Omental fat pad (tissue), 4 donors: ENCODE data around the gene CYTH3. TPM values are rescaled to one million over a fixed set of nuclear protein-coding genes. Genes with fewer than 3 reads are reported as not detected.

Experiments used
- ATAC-seq: fragments of 150-250 bp; one replicate; pipeline ENCODE4 v1.9.1; 2016; ENCODE audit warnings: mild to moderate bottlenecking, moderate library complexity; ENCODE audit not compliant: low FRiP score
- DNase-seq: peaks from one replicate; pipeline ENCODE4 v3.0.0-alpha.2; 2019; ENCODE audit warnings: low spot score
- total RNA-seq, 4 donors: library from RNA; depleted of rRNA; stranded (reverse); fragments of >200 nt; gene quantifications; one replicate each; pipeline ENCODE4 v1.1.0, GENCODE V29; 2016
- TF ChIP-seq, protein P1 (sequence below), 3 donors: fragments of 450-650 bp; IDR thresholded peaks; one replicate each; pipeline ENCODE4 v1.5.1; 2016 to 2017; ENCODE audit warnings: antibody characterized with exemption in 3 of 3, mild to moderate bottlenecking in 3 of 3, moderate library complexity in 2 of 3

CYTH3 gene
- total RNA-seq, 4 donors from 2014 or later = 34.2 to 87.0 (median 60.2) TPM

DNA sequence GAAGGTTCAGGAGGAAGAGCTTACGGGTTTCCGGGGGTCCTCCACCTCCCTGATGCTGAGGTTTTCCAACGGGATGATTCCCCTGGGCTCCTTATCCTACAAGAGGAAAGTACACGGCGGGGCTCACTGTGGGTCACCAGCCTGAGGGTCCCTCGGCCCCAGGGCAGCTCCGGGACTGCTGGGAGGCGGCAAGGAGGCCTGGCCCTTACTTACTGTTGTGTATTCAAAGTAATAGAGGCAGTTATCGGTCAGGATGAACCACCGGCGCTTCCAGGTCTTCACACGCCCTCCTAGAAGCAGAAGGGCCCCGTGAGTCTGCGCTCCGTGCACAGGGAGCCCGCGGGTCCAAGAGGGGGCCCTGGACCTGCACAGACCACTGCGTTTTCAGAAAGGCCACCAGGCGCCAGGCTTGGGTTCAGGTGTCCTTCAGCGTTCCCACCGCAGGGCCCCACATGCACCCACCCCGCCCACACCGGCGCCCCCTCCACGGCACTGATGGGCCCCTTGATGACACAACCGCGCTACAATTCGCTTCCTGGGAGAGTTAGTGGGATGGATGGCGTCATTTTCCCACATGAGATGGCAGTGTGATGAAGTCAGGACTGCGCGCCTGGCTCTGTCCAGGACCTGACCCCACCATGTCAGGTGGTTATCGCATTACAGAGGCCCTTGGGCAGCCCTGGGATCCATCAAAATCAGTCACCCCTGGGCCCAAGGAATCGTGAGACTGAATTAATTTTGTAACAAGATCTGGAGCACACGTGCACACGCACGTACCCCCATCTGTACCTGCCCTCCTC is 106.7 kb downstream of the CYTH3 start:
- DNase-seq (no peak), ATAC-seq (no peak)
- TF ChIP-seq, protein P1, sequence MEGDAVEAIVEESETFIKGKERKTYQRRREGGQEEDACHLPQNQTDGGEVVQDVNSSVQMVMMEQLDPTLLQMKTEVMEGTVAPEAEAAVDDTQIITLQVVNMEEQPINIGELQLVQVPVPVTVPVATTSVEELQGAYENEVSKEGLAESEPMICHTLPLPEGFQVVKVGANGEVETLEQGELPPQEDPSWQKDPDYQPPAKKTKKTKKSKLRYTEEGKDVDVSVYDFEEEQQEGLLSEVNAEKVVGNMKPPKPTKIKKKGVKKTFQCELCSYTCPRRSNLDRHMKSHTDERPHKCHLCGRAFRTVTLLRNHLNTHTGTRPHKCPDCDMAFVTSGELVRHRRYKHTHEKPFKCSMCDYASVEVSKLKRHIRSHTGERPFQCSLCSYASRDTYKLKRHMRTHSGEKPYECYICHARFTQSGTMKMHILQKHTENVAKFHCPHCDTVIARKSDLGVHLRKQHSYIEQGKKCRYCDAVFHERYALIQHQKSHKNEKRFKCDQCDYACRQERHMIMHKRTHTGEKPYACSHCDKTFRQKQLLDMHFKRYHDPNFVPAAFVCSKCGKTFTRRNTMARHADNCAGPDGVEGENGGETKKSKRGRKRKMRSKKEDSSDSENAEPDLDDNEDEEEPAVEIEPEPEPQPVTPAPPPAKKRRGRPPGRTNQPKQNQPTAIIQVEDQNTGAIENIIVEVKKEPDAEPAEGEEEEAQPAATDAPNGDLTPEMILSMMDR (IDR thresholded peaks at IDR 0.05) = no peak

GRCh38 chr7:6165075-6165474 is 107.3 kb downstream of the CYTH3 start:
- TF ChIP-seq, protein P1 (IDR thresholded peaks at IDR 0.05) = no peak
- no peak for DNase-seq
- ATAC-seq = no peak

- TF ChIP-seq, protein P1 (IDR thresholded peaks at IDR 0.05) = no peak
- DNase-seq (no peak), ATAC-seq (no peak)
Measured at GRCh38 chr7:6164491-6164890, 107.9 kb downstream of the CYTH3 start.

DNA sequence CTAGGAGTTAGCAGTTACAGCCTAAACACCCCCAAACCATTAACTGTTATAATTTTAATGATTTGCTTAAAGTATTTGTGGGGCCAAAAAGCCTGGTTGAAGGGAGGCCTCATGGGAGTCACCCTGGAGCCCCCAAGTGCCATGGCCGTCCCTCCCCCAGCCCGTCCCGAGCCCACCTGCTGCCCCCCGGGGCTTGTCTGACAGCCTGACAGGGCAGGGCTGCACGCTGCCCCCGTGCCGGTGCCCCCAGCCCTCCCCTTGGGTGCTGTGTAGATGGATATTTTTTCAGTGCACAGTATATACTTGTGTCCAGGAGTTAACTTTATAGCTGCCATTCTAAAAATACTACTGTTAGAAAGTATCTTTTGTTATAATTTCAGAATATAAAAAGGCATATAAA is 108.4 kb downstream of the CYTH3 start:
- DNase-seq = no peak
- no peak for ATAC-seq
- TF ChIP-seq, protein P1 (IDR thresholded peaks at IDR 0.05) = no peak

DNA sequence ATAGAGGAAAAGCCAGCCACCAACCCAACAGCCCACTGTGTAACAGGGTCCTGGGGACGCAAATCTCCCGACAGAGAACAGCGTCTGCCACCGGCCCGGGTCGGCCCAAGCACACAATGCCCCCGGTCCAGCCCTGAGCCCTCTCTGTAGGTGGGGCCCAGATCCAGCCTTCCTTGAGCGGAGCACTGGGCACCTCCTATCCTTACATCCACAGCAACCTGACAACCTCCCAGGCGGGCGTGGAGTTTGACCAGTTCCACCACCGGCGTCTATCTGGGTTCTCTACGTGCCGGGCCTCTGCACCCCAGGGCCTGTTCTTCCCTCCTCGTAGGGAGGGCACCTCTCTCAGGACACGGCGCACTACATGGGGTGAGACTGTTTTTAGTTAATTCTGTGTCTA is 109.0 kb downstream of the CYTH3 start:
- ATAC-seq (no peak), DNase-seq (no peak)
- TF ChIP-seq, protein P1 (IDR thresholded peaks at IDR 0.05) = no peak

DNA sequence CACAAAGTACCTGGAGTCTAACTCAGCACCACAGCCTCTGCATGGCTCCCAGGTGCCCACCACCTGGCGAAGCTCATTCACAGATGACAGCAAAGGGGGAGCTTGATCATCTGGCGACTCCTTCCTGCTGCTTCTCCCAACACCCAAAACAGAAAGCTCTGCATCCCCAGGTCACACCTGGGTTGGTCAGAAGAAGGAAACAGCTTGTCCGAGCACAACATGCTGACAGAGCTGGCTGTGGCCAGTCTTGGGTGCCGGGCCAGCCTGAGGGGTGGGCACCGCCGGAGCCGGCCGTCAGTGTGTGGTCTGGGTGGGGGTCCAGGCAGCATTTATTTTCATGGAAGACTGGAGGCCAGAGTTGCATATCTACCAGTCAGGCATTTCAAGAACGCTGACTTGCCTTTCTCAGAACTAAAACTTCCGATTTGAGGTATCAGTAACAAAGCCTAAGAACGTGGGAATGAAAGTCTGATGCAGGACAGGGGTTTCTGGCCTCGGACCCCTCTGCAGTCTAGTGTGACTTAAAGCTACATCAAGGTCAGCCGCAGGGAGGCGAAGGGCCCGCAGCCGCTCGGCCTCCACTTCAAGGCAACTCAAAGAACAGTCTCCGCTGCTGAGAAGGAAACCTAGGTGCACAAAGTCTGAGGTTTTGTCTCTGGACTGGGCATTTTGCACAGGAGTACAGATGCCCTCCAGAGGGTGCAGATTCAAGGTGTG is 109.6 kb downstream of the CYTH3 start:
- ATAC-seq (no peak), DNase-seq (no peak)
- TF ChIP-seq, protein P1 (IDR thresholded peaks at IDR 0.05) = no peak

DNA sequence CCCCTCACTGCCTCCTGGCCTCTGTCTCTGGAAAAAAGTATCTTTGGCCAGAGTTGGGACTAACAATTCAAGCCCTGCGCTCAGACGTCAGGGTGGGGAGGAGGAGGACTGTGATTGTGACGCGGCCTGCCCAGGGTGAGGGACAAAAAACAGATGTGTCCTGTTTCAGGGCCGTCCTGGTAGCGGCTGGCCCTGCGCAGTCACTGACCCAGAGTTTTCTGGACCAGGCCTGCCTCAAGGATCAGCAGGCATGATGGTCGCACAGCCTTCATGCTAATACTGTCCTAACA is 110.1 kb downstream of the CYTH3 start:
- no peak for DNase-seq
- ATAC-seq = no peak

More for the DNA sequence above, 110.1 kb downstream of the CYTH3 start:
- TF ChIP-seq, protein P1 (IDR thresholded peaks at IDR 0.05) = no peak
